Heart left ventricle (tissue), 13 donors: ENCODE data around the gene EXPH5.

Experiments used
- POLR2A ChIP-seq, 2 donors: fragments of 450-650 bp; IDR thresholded peaks; one replicate each; pipeline ENCODE4 v1.6.1; 2017; ENCODE audit warnings: antibody characterized with exemption in 2 of 2, mild to moderate bottlenecking in 2 of 2, moderate library complexity in 2 of 2
- TF ChIP-seq, protein P1 (sequence below), 12 donors: fragments of 200-600 bp; sonication (generic) in 4 of 12; IDR thresholded peaks; one replicate each; pipeline versions ENCODE4 v1.5.0 to v1.8.0; 2018 to 2022; ENCODE audit warnings: antibody characterized with exemption in 12 of 12, mild to moderate bottlenecking in 5 of 12
- donor health status: ischemic (EF 13 %, LVEDD 7.1; RV severe dilation, severe dysfunction).
- donor health status: DM: no; HTN: yes; CAD: no.
- donor health status: DM: no; HTN: no; CAD: no.
- donor health status: ischemic (EF 25% LVEDD 6.9; RV normal size, moderate dysfunction).
- donor health status: ischemic (EF 25% LVEDD 5.7; RV mildly dilated, moderate dysfunction).
- donor health status: ischemic (EF 35%, LVEDD 5.7; RV mildly dilated, moderate dysfunction).
- donor health status: nonischemic (EF 11% LVEDD 7.7; RV severe dilation, severe dysfunction).
- donor health status: DM: yes; HTN: yes; CAD: no.
- donor health status: PGD.
- donor health status: ischemic (EF 29% LVEDD 5.4; RV normal size, mild dysfunction).
- donor health status: nonischemic (EF 23%, LVEDD 6.1; RV moderate dilation, normal function).

DNA sequence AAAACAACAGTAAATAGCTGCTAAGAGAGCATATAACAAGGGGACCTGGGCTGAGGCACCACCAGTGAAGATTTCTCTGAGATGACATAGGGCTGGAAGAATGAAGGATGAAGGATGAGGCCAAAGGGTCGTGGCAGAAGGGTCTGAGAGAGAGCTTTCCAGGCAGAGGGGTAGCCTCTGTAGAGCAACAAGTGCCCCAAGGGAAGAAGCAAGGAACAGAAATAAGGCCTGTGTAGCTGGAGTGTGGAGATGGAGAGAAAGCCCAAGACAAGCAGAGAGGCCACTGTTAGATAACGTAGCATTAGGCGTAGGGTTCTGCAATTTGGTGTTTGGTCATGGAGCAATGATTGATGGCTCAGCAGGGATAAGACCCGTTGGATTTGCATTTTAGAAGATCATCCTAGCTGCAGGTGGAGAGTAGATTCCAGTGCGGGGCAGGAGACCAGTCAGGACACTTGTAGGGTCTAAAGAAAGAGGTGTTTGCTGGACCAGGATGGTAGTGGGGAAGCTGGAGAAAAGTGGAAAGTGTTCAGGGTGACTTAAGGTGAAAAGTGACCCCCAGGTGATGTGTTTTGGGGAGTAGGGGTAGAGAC, 47.6 kb downstream of the EXPH5 start:
- TF ChIP-seq, protein P1, sequence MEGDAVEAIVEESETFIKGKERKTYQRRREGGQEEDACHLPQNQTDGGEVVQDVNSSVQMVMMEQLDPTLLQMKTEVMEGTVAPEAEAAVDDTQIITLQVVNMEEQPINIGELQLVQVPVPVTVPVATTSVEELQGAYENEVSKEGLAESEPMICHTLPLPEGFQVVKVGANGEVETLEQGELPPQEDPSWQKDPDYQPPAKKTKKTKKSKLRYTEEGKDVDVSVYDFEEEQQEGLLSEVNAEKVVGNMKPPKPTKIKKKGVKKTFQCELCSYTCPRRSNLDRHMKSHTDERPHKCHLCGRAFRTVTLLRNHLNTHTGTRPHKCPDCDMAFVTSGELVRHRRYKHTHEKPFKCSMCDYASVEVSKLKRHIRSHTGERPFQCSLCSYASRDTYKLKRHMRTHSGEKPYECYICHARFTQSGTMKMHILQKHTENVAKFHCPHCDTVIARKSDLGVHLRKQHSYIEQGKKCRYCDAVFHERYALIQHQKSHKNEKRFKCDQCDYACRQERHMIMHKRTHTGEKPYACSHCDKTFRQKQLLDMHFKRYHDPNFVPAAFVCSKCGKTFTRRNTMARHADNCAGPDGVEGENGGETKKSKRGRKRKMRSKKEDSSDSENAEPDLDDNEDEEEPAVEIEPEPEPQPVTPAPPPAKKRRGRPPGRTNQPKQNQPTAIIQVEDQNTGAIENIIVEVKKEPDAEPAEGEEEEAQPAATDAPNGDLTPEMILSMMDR (IDR thresholded peaks at IDR 0.05), result no peak
- TF ChIP-seq POLR2A (IDR thresholded peaks at IDR 0.05), result no peak
